Activated CD4-positive, alpha-beta T cell treated with anti-CD3 and anti-CD28 coated beads, Interleukin-2, amount 50 U/mL, for 4 hours (primary cell): ENCODE results near the gene EGF.
"Not testable (repeated sequence)": the region's sequence is repeated elsewhere in the genome, so short reads cannot be mapped to it uniquely, and the experiment has no call there.

Experiments used
- DNase-seq, 2 experiments: peaks; one replicate each; pipeline ENCODE4 v3.0.0-alpha.2; 2020

EGF gene

DNA sequence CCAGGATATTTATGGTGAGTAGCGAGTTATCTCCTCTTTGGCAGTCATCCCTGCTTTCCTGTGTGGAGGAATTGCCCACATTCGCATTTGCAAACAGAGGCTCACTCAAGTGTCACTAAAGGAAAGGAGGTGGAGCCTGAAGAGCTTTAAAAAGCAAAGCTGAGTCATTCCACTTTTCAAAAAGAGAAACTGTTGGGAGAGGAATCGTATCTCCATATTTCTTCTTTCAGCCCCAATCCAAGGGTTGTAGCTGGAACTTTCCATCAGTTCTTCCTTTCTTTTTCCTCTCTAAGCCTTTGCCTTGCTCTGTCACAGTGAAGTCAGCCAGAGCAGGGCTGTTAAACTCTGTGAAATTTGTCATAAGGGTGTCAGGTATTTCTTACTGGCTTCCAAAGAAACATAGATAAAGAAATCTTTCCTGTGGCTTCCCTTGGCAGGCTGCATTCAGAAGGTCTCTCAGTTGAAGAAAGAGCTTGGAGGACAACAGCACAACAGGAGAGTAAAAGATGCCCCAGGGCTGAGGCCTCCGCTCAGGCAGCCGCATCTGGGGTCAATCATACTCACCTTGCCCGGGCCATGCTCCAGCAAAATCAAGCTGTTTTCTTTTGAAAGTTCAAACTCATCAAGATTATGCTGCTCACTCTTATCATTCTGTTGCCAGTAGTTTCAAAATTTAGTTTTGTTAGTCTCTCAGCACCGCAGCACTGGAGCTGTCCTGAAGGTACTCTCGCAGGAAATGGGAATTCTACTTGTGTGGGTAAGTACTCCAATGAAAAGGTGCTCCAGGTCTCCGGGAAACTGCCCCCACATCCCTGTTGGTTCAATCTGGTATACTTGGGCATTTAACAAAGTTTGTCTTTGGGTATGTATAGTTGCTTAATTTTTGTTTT lies at the start of gene EGF:
TSS of gene EGF (plus strand) at position 178 of the 890 bp plus-strand sequence. CDS start at position 631, 453 bp downstream.
- no peak for DNase-seq

DNA sequence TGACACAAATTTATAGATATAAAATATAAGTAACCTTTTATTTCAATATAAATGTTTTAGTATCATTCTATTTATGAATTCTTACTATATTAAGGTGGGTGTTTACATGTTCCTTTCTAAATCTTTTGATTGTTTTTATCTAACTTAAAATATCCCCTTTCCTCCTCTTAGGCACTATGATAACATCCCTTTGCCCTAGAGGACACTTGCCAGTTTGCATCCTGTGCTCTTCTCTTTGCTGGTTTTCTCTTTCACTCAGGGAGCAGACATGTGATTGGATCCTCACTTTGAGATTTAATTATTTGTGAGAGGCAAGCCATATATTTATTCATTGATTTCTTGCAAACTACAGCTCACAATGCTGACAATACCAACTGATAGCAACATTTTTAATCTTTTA lies 48.5 kb upstream of the EGF start:
- no peak for DNase-seq

DNA sequence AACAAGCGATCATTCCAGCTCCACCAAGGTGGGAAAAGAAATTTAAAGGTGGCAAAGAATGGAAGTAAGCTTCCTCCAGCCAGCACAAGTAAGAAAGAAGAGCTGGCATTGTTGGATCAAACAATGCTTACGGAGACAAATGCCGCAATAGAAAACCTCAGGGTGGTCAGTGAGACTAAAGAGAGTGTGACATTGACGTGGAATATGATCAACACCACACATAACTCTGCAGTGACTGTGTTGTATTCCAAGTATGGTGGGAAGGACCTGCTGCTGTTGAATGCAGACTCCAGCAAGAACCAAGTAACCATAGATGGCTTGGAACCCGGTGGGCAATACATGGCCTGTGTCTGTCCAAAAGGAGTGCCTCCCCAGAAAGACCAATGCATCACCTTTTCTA lies 42.6 kb upstream of the EGF start:
- no peak for DNase-seq

DNA sequence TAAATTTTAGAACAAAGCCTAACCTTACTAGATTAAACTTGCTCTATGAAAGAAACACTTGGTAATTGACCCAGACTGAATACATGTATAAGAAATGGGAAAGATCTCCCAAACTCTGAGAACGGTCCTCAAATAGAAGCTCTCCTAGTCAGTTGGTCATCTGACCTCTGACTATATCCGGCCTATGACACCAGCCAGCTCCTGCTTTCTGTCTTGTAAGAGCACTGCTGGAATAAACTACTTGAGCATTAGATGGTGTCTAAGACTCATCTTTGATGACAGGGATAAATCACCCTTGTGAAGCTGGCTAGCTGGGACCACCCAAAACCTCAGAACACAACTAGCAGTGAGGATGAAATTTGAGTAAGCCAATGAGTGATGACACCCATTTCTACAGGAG lies 40.6 kb upstream of the EGF start:
- no peak for DNase-seq

DNA sequence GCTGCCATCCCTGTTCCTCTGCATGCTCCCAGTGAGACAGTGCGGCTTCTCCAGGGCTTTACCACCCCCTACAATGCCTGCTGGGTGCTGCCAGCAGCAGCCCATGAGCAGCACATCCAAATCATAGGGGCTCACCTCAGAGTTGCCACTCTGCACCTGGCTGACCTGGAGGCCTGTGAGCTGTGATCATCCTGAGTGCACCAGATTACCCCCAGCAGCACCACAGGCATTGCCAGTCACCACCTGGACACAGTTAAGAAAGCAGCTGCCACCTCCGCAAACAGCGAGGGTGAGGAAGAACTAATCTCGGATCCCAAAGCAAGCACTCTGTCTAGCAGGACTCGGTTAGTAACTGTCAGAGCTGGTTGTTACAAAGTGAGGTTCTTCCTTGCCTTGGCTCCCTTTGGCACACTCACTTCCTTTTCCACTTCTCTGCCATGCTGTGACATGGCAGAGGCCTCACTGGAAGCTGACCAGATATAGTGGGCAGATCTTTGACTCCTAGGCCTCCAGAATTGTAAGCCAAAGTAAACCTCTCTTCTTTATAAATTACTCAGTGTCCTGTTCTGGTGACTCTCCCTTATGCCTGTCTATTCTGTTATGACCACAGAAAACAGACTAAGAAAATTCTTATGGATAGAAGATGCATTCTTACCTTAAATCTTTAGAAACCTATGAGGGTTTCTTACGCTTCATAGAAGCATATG lies 39.6 kb upstream of the EGF start:
- no peak for DNase-seq

DNA sequence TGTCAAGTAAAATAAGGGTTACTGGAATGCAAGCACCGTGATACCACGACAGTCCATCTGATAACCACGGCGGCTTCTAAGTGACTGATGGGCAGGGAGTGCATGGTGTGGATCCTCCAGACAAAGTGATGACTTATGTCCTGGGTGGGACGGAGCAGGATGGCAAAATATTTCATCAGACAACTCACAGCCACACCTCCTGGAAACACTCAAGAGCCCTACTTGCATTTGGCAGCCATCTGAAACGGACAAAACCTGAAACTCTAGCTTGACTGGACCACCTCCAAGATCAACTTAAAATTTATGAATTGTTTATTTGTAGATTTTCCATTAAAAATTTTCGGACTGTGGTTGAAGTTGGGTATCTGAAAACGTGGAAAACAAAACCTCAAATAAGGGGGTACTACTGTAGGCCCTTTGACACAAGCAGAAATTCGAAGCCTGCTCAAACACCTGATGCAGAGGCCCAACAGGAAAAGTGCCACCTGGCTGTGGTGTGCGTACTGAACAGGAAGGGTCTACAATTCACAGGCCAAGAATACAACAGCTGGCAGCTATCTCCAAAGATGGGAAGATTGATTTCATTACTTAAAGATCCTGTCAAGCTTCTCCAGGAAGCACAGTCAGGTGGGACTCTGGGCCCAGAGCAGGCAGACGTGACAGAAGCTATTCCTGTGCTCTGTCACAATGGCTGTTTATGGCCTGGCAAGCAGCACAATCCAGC lies 38.7 kb upstream of the EGF start:
- DNase-seq, result no peak

DNA sequence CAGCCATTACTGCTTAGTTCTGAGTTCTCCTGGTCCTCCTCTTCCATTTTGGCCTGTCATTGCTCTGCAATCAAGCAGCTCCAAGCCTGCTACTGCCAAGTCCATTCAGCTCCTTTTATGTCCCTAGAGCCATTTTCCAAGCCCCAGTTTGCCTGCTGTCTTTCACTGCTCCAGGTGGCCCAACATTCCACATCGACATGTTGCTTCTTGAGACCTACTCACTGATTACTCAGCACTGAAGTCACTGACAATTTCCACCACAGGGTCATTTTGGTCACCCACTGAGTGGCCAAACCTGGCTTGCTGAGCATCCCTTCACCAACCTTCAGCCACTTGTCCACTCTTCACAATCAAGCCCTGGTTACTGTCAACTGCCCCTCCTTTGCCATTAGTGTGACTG lies 37.6 kb upstream of the EGF start:
- no peak for DNase-seq

DNA sequence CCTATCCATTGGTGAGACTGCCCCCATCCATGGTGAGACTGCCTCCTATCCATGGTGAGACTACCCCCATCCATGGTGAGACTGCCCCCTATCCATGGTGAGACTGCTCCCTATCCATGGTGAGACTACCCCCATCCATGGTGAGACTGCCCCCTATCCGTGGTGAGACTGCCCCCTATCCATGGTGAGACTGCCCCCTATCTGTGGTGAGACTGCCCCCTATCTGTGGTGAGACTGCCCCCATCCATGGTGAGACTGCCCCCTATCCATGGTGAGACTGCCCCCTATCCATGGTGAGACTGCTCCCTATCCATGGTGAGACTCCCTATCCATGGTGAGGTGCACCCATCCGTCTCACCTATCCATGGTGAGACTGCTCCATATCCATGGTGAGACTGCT lies 37.1 kb upstream of the EGF start:
- DNase-seq, result not testable (repeated sequence)

DNA sequence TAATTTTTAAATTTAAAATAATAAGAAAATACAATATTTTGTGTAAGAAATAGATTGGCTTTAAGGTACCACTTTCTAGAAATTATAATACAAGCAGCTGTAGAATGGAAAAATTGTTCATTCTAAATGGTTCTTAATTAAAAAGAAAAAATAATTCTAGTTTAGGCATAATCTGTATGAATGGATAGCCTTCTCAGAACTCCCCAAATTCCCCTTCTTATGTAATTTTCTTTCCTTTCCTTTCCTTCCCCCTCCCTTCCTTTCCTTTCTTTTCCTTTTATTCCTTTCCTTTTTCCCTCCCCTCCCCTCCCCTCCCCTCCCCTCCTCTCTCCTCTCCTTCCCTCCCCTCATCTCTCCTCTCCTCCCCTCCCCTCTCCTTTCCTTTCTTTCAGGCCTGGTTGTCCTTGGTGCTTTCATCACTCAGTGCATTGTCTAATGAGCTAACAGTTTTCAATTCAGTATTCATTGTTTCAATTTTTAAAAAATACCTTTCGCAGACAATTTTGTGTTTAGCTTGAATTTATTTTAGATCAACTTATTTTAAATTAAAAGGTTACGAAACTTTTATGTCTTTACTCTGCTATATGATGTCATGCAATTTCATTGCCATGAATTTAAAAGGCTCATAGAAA lies 35.9 kb upstream of the EGF start:
- no peak for DNase-seq

DNA sequence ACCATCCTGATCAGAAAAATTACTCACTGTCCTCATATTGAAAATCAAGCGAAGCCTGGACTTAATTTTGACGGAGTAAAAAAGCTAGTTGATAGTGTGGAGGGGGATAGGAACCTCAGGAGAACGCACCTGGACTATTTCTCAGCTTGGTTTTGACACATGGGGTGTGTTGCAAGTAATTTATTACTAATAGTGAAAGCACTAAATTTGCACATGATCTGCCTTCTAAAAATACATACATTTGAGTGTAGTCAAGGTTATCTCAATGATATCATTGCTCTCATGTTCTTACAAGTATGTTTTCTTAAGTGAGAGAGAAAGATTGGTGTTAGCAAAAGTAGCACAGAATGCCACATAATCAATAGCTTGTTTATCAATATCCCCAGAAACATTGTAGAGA lies 35.3 kb upstream of the EGF start:
- no peak for DNase-seq

DNA sequence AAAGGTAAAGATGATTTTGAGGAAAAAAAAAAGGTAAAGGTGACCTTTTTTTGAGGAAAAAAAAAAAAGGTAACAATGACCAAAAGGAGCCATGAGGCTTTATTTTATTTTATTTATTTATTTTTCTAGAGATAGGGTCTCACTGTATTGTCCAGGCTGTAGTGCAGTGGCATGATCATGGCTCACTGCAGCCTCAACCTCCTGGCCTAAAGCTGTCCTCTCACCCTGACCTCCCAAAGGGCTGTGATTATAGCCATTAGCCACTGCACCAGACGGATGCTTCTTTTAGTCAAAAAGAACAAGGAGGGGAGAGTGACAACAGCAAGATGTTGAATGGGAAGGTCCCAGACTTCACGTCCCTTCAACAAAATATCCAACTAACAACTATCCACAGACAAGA lies 34.3 kb upstream of the EGF start:
- DNase-seq, result no peak

DNA sequence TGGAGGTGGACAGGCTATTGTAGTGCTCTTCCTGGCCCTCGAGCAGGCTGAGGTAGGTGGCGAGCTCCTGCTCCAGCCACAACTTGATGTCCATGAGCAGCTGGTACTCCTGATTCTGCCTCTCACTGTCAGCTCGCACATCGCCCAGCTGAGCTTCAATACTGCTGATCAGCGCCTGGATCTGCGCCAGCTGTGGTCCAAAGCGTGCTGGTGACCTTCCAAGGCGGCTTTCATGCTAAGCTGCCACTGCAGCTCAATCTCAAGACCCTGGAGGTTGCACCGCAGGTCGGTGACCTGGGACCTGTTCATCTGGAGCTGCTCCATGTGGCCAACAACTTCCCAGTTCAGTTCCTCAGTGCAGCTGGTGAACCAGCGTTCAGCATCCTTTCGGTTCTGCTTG lies 33.6 kb upstream of the EGF start:
- DNase-seq, result no peak

DNA sequence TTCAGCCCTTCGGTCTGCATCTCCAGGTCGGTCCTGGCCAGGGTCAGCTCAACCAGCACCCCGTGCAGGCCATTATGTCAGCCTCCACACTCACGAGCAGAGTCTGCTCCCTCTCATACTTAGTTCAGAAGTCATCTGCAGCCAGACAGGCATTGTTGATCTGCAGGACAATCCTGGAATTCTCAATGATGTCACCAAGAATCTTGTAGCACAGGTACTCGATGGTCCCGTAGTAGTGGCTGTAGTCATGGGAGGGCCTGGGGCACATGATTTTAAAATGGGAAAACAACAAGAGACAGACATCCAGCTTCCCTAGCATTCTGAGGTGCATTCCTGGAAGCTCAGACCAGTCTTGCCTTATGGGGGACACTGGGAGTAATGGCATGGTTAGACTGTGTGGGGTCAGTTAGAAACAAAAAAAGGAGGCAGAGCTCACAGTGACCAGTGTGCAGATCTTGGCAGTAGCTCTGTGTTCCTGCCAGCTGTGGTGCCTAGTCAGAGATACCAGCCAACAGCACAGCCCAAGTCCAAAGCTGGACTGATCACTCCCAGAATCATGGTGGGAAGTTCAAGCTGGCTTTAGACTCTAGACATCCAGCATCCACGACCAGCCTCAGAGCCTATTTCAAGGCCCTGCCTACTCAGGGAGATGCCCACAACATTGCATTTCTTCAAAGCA lies 32.9 kb upstream of the EGF start:
- DNase-seq, result no peak

DNA sequence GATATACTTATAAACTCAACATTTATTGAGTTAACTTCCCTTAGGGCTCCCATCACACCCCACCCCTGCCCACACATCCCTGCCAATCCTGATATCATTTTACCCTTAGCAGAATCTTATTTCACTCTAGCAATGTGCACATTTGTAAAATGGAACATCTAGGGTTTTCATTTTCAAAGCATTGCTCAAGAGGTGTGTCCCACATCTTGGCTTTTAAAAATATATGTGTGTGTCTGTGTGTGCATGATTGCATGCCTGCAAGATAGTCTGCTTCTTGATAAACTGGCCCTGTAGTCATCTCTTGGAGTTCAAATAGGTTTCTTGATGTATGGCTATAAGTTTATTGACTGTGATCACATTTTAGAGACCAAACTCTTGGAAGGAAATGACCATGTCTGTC lies 26.4 kb upstream of the EGF start:
- no peak for DNase-seq

DNA sequence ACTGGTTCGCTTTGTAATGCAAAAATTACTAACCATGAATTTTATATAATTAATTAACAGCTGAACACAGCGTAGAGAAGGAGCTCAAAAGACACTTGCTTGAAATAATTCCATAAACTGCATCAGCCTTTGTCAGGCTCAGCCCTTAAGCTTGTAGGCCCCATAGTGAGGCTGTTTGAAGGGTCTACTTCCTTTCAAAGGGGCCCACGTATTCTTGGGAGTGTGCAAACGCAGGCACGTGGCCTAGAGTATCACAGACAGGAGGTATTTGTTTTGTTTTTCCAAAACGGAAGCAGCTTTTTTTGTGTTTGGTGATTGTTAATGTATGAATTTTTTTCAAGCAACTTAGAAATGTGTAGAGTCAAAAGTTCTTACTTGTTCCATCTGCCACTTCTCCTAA lies 25.6 kb upstream of the EGF start:
- DNase-seq, result no peak

DNA sequence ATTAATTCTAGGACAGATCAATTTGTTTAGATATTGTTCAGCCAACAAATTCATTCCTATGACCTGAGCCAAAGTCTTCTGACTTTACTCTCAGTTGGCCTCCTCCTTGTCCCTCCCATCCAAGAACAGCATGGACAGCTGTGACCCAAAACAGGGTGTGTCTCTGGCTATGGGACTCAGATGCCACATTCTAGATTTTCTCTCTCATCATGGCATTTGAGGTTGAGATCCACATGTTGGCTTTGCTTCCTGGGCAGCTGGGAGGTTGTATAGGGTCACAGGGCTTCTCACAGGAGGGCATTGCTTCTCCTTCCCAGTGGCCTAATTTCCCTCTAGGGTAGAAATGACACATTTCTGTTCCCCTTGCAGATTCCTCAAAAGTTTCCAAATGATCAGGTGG lies 22.6 kb upstream of the EGF start:
- DNase-seq, result no peak

DNA sequence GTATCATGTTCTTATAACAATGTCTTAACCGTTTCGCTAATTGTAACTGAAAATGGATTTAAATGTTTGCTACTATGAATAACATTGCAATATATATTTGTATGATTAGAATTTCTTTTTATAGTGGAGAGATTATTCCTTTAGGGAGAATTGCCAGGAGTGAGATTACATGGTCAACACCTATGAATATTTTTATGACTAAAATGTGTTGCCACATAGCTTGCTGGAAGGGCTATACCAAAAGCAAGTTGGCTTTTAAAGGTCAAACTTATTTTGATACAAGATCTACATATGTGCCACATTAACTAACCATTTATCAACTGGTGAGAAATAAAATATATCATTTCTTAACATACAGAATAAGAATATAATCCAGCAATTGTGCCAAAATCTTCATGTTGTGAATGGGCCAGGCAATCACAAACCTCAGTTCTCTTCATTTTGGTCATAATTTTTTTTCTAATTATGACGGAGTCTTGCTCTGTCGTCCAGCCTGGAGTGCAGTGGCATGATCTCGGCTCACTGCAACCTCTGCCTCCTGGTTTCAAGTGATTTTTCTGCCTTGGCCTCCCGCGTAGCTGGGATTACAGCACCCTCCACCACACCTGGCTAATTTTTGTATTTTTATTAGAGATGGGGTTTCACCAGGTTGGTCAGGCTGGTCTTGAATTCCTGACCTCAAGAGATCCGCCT lies 10.0 kb upstream of the EGF start:
- DNase-seq, result no peak

DNA sequence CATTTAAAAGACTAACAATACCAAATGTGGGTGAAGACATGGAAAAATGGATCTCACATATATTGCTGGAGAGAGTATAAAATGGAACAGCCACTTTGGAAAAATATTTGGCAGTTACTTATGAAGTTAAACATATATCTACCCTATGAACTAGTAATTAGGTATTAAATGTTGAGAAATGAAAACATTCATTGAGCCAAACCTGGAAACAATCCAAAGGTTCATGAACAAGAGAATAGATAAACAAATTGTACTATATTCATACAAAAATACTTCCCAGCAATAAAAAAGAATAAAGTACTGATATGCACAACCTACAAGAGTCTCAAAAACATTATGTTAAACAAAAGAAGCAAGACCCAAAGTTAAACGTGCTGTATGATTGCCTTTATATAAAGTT lies 4.0 kb upstream of the EGF start:
- DNase-seq, result no peak

DNA sequence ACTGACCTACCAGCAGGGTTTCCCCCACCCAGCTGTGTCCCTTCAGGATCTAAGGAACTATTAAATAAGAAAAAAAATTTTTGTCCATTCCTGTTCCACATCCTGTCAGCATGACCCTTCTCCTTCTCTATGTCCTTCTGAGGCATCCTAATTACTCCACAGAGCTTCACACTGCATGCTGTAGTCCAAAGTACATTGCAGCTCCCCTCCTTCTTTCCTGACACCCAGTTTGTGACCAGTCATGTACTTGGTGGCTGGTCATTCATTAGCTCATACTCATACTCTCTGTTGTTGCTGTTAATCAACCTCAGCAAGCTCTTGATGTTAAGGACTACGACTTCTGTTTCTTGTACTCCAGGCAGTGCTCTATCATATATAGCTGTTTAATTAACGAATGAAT lies 2.4 kb upstream of the EGF start:
- no peak for DNase-seq

DNA sequence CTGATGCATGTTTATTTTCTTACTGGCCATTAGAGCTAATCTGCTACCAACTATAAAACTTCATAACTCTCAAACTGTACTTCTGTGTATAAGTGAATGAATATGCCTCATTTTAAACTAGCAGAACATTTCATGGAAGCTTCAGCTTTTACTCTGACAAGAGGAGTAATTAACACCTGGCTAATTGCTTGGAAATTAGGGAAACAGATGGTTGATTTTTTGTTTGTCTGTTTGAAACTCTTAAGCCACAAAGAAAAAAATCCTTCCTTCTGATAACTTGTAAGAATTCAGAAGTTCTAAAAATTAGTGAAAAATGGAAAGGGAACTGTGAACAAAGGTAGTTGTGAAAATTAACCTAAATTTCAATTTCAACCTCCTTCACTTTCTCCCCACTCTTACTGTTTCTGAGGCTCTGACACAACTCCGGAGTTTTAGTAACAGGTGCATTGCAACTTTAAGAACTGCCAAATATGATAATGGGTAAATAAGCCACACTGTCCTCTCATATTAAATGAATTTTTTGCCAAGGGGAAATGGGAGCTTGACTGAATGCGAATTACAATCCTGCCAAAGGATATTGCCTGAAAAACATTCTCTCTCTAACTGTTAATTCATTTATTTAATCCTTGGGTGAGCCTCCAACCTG lies 1.0 kb downstream of the EGF start:
- DNase-seq, result no peak

DNA sequence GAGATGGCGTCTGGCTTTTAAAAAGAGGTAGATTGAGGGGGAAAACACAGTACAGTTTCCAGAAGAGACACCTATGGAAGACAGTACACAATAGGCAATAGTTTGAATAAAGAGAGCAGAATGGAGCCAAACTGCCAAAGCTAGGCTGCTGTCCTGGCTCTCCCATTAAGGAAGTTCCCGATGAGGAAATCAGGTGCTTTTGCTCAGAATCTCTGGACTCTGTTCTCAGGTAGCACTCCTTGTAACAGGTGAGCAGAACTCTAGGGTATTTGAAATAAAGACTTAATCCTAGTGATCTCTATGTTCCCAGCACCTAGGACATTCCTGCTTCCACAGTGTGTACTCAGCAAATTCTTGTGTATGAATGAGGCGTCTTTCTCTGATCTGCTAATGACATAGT lies 1.6 kb downstream of the EGF start:
- DNase-seq, result no peak
